Lower leg skin (tissue), 3 donors: ENCODE measurements around the gene CACNB4.

Source experiments
- CTCF ChIP-seq, 3 donors: fragments of 450-650 bp; IDR thresholded peaks; one replicate each; pipeline ENCODE4 v1.5.1; 2016; ENCODE audit warnings: antibody characterized with exemption in 3 of 3, mild to moderate bottlenecking in 3 of 3, moderate library complexity in 2 of 3
- POLR2A ChIP-seq, 2 donors: fragments of 450-650 bp; IDR thresholded peaks; one replicate each; pipeline ENCODE4 v1.6.1; 2016 to 2017; ENCODE audit warnings: antibody characterized with exemption in 2 of 2, mild to moderate bottlenecking in 1 of 2, moderate library complexity in 1 of 2

DNA sequence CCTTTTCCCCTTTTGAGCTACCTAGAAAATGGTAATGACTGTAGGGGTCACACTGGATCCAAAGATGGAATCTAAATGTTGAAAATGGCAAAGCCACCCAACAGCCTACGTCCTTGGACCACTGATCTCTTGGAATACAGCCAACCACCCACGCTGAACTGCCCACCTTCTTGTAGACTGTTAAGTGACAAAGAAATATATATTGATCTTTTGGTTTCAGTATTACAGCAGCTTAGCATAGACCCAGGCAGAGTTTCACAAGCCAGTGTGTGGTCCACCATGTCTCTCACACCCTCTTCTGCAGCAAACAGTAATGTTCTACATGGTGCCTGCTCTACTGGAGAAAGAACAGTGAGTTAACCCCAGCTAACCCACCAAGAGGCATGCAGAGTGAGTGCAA, 20.2 kb downstream of the CACNB4 start:
- no peak for TF ChIP-seq CTCF (IDR thresholded peaks at IDR 0.05)
- TF ChIP-seq POLR2A (IDR thresholded peaks at IDR 0.05), result no peak
